Esophagus muscularis mucosa (tissue), 4 donors: ENCODE results near the gene TLK1. TPM values are rescaled to one million over a fixed set of nuclear protein-coding genes. Genes with fewer than 3 reads are reported as not detected.

Experiments used
- DNase-seq: peaks from one replicate; pipeline ENCODE4 v3.0.0-alpha.2; 2017; ENCODE audit errors: extremely low spot score
- H3K27ac ChIP-seq, 4 donors: fragments of 200-600 bp; sonication (generic); replicated peaks in 1 of 4; 1 replicate in 3 of 4; 2 replicates in 1 of 4; pipeline ENCODE4 v1.5.1; 2016 to 2019; ENCODE audit warnings: mild to moderate bottlenecking in 1 of 4
- H3K27me3 ChIP-seq, 4 donors: fragments of 200-600 bp; sonication (generic); one replicate each; pipeline versions ENCODE4 v1.5.1 to v1.6.0; 2016 to 2019
- H3K36me3 ChIP-seq, 4 donors: fragments of 200-600 bp; sonication (generic); one replicate each; pipeline ENCODE4 v1.5.1; 2016 to 2019
- H3K4me1 ChIP-seq, 4 donors: fragments of 200-600 bp; sonication (generic); one replicate each; pipeline ENCODE4 v1.5.1; 2016 to 2019
- H3K4me3 ChIP-seq, 4 donors: fragments of 200-600 bp; sonication (generic); 1 replicate in 2 of 4; 2 replicates in 2 of 4; pipeline ENCODE4 v1.5.1; 2016 to 2019; ENCODE audit warnings: mild to moderate bottlenecking in 4 of 4, moderate library complexity in 1 of 4
- H3K9me3 ChIP-seq, 4 donors: fragments of 200-600 bp; sonication (generic); 1 replicate in 3 of 4; 2 replicates in 1 of 4; pipeline ENCODE4 v1.5.1; 2016 to 2019
- CTCF ChIP-seq, 3 experiments: fragments of 200-600 bp in 2 of 3; fragments of 450-650 bp in 1 of 3; sonication (generic) in 2 of 3; IDR thresholded peaks; one replicate each; pipeline ENCODE4 v1.5.1; 2017 to 2019; ENCODE audit warnings: antibody characterized with exemption in 3 of 3, mild to moderate bottlenecking in 2 of 3, moderate library complexity in 1 of 3
- EP300 ChIP-seq: sonication (generic); formaldehyde crosslinking; IDR thresholded peaks from one replicate; pipeline ENCODE4 v1.6.1; 2017; ENCODE audit warnings: antibody characterized with exemption
- POLR2A ChIP-seq: fragments of 450-650 bp; IDR thresholded peaks from one replicate; pipeline ENCODE4 v1.6.1; 2017; ENCODE audit warnings: antibody characterized with exemption, moderate library complexity, mild to moderate bottlenecking, low read depth
- POLR2AphosphoS5 ChIP-seq, 2 donors: sonication (generic); formaldehyde crosslinking; IDR thresholded peaks; one replicate each; pipeline ENCODE4 v1.6.1; 2017; ENCODE audit warnings: antibody characterized with exemption in 2 of 2
- WGBS: methylation state at CpG from one replicate; pipeline ENCODE4 v1.1.5; 2018; 5-methylcytosine and 5-hydroxymethylcytosine counted together
- intact Hi-C: fragments of 100-400 bp; cut with DNase I; formaldehyde crosslinking; loops from one replicate; pipeline ENCODE4 v1.15.1; 2023
- total RNA-seq, 4 donors: library from RNA; depleted of rRNA; stranded (reverse); fragments of >200 nt; gene quantifications; one replicate each; pipeline versions ENCODE4 v1.1.0 to v1.2.1, GENCODE V29; 2016

TLK1 gene
- total RNA-seq, 4 donors from 2014 or later = 27.9 to 46.1 (median 34.0) TPM

- Histone ChIP-seq H3K9me3 (no peaks in the 10 kb centered on the region), H3K4me3 (no peak overlapping the region), H3K36me3 (peaks cover 0 to 53% (median 16%) of the 10 kb centered on the region in 4 donors), H3K4me1 (no peaks in the 10 kb centered on the region), H3K27me3 (no peaks in the 10 kb centered on the region), H3K27ac (no peak overlapping the region)
- TF ChIP-seq POLR2A = no peak
- TF ChIP-seq POLR2AphosphoS5 (IDR thresholded peaks at IDR 0.05) = no peak
- TF ChIP-seq CTCF (IDR thresholded peaks at IDR 0.05) = no peak
- no peak for TF ChIP-seq EP300
- no peak for DNase-seq
- intact Hi-C loops = no loop called here
- WGBS = 97% methylated on average over 1 of the region's 1 CpG
Observed at GRCh38 chr2:171013851-171014250, 146.8 kb downstream of the TLK1 start.

- Histone ChIP-seq H3K27ac (no peak overlapping the region), H3K9me3 (no peaks in the 10 kb centered on the region), H3K4me1 (no peaks in the 10 kb centered on the region), H3K27me3 (no peaks in the 10 kb centered on the region), H3K36me3 (peaks cover 14 to 71% (median 29%) of the 10 kb centered on the region in 4 donors), H3K4me3 (no peak overlapping the region)
- 93% methylated on average over 4 of the region's 4 CpGs for WGBS
- intact Hi-C loops = no loop called here
- TF ChIP-seq POLR2AphosphoS5 (IDR thresholded peaks at IDR 0.05) = no peak
- DNase-seq = no peak
Observed at GRCh38 chr2:171009386-171009785, 151.3 kb downstream of the TLK1 start.

- no peak overlapping the region for H3K4me3 ChIP-seq
- no peak for DNase-seq
- no peak overlapping the region for H3K27ac ChIP-seq
- intact Hi-C loops = no loop called here
- peaks cover 14 to 72% (median 31%) of the 10 kb centered on the region in 4 donors for H3K36me3 ChIP-seq
- no peaks in the 10 kb centered on the region for H3K9me3 ChIP-seq
- H3K4me1 ChIP-seq = no peaks in the 10 kb centered on the region
- TF ChIP-seq EP300 (no peak), POLR2AphosphoS5 (IDR thresholded peaks at IDR 0.05) (no peak), POLR2A (no peak), CTCF (IDR thresholded peaks at IDR 0.05) (no peak)
- 56% methylated on average over 2 of the region's 2 CpGs for WGBS
- H3K27me3 ChIP-seq = no peaks in the 10 kb centered on the region
Observed at GRCh38 chr2:171008550-171009205, 152.0 kb downstream of the TLK1 start.

GRCh38 chr2:171004833-171005232, 155.9 kb downstream of the TLK1 start:
- 78% methylated on average over 2 of the region's 2 CpGs for WGBS
- Histone ChIP-seq H3K27ac (no peak overlapping the region), H3K36me3 (peaks cover 14 to 70% (median 38%) of the 10 kb centered on the region in 4 donors), H3K4me3 (no peak overlapping the region), H3K9me3 (no peaks in the 10 kb centered on the region), H3K4me1 (no peaks in the 10 kb centered on the region), H3K27me3 (no peaks in the 10 kb centered on the region)
- no peak for TF ChIP-seq EP300
- no peak for TF ChIP-seq POLR2A
- no peak for TF ChIP-seq POLR2AphosphoS5 (IDR thresholded peaks at IDR 0.05)
- TF ChIP-seq CTCF (IDR thresholded peaks at IDR 0.05) = no peak
- intact Hi-C loops = no loop called here
- no peak for DNase-seq

- H3K36me3 ChIP-seq = peaks cover 14 to 69% (median 38%) of the 10 kb centered on the region in 4 donors
- no peaks in the 10 kb centered on the region for H3K27me3 ChIP-seq
- H3K27ac ChIP-seq = no peak overlapping the region
- 87% methylated on average over 2 of the region's 2 CpGs for WGBS
- intact Hi-C loops = no loop called here
- no peak overlapping the region for H3K4me3 ChIP-seq
- H3K9me3 ChIP-seq = no peaks in the 10 kb centered on the region
- H3K4me1 ChIP-seq = no peaks in the 10 kb centered on the region
- no peak for TF ChIP-seq POLR2AphosphoS5 (IDR thresholded peaks at IDR 0.05)
- TF ChIP-seq EP300 = no peak
- TF ChIP-seq POLR2A = no peak
- no peak for TF ChIP-seq CTCF (IDR thresholded peaks at IDR 0.05)
- no peak for DNase-seq
Observed at GRCh38 chr2:171004363-171004762, 156.3 kb downstream of the TLK1 start.
